Activated naive CD8-positive, alpha-beta T cell treated with anti-CD3 and anti-CD28 coated beads for 36 hours (primary cell): ENCODE measurements around the gene CAPN1. TPM values are rescaled to one million over a fixed set of nuclear protein-coding genes. Genes with fewer than 3 reads are reported as not detected.

ENCODE experiments used
- DNase-seq: peaks from one replicate; pipeline ENCODE4 v3.0.0; 2021
- H3K27ac Mint-ChIP-seq: one replicate; pipeline ENCODE4 v1.8.0; 2022; ENCODE audit warnings: mild to moderate bottlenecking, moderate library complexity, mixed read lengths
- H3K27me3 Mint-ChIP-seq: one replicate; pipeline ENCODE4 v1.8.0; 2022; ENCODE audit warnings: mild to moderate bottlenecking, mixed read lengths
- H3K36me3 Mint-ChIP-seq: one replicate; pipeline ENCODE4 v1.8.0; 2021; ENCODE audit warnings: mild to moderate bottlenecking, mixed read lengths
- H3K4me1 Mint-ChIP-seq: one replicate; pipeline ENCODE4 v1.8.0; 2021; ENCODE audit warnings: mixed read lengths
- H3K4me3 Mint-ChIP-seq: one replicate; pipeline ENCODE4 v1.8.0; 2022; ENCODE audit warnings: mild to moderate bottlenecking, moderate library complexity, mixed read lengths
- H3K9me3 Mint-ChIP-seq: one replicate; pipeline ENCODE4 v1.8.0; 2022; ENCODE audit warnings: mixed read lengths
- total RNA-seq, 2 experiments: library from RNA; stranded (reverse); gene quantifications; one replicate each; pipeline ENCODE4 v1.2.3, GENCODE V29; 2021

The CAPN1 gene
- total RNA-seq, 2 experiments from 2014 or later: 57.9 to 66.7 TPM

- Mint-ChIP-seq H3K27me3 (peaks cover 7% of the 10 kb centered on the region), H3K9me3 (no peaks in the 10 kb centered on the region), H3K4me1 (peaks cover 5% of the 10 kb centered on the region), H3K27ac (no peak overlapping the region), H3K4me3 (no peak overlapping the region), H3K36me3 (no peaks in the 10 kb centered on the region)
- DNase-seq: peak; percentile 32
These were observed 31.0 kb upstream of the CAPN1 start for GRCh38 chr11:65150509-65151299.

GRCh38 chr11:65151331-65151899 lies 30.3 kb upstream of the CAPN1 start:
- H3K27ac Mint-ChIP-seq: peak overlapping the region; percentile 58
- H3K27me3 Mint-ChIP-seq: peaks cover 7% of the 10 kb centered on the region
- H3K9me3 Mint-ChIP-seq: no peaks in the 10 kb centered on the region
- no peak overlapping the region for H3K4me3 Mint-ChIP-seq
- H3K4me1 Mint-ChIP-seq: peaks cover 5% of the 10 kb centered on the region
- H3K36me3 Mint-ChIP-seq: no peaks in the 10 kb centered on the region
- DNase-seq: no peak

DNA sequence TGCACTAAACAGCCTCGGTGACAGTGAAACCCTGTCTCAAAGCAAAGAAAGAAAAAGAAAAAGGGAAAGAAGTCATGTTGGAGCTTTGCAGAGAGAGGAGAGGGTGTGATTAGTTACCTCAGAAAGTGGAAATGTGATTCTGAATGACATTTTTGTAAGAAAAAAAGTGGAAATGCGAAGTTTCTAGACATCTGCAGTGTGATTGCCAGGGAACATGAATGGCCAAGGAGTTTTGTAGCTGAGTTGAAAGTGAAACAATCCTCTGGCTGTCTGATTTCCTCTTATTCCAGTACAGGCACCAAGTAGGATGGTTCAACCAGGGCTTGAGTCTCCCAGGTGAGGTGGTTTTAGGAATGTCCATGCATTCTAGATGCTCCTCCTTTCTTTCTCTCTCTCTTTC lies 29.6 kb upstream of the CAPN1 start:
- DNase-seq: no peak
- H3K27ac Mint-ChIP-seq: peak overlapping the region; percentile 23
- H3K27me3 Mint-ChIP-seq: peaks cover 7% of the 10 kb centered on the region
- H3K4me1 Mint-ChIP-seq: peaks cover 5% of the 10 kb centered on the region
- H3K4me3 Mint-ChIP-seq: no peak overlapping the region
- no peaks in the 10 kb centered on the region for H3K36me3 Mint-ChIP-seq
- H3K9me3 Mint-ChIP-seq: no peaks in the 10 kb centered on the region

- Mint-ChIP-seq H3K27me3 (peaks cover 7% of the 10 kb centered on the region), H3K27ac (no peak overlapping the region), H3K36me3 (no peaks in the 10 kb centered on the region), H3K4me1 (no peaks in the 10 kb centered on the region), H3K4me3 (no peak overlapping the region), H3K9me3 (no peaks in the 10 kb centered on the region)
- DNase-seq: no peak
These were observed 25.5 kb upstream of the CAPN1 start for GRCh38 chr11:65156256-65156655.

- Mint-ChIP-seq H3K36me3 (no peaks in the 10 kb centered on the region), H3K9me3 (no peaks in the 10 kb centered on the region), H3K4me1 (no peaks in the 10 kb centered on the region), H3K27me3 (peaks cover 7% of the 10 kb centered on the region), H3K4me3 (no peak overlapping the region), H3K27ac (no peak overlapping the region)
- no peak for DNase-seq
These were observed 24.8 kb upstream of the CAPN1 start for GRCh38 chr11:65156926-65157325.

GRCh38 chr11:65157336-65157735 lies 24.4 kb upstream of the CAPN1 start:
- no peaks in the 10 kb centered on the region for H3K36me3 Mint-ChIP-seq
- no peak for DNase-seq
- no peak overlapping the region for H3K4me3 Mint-ChIP-seq
- no peak overlapping the region for H3K27ac Mint-ChIP-seq
- peaks cover 7% of the 10 kb centered on the region for H3K27me3 Mint-ChIP-seq
- H3K9me3 Mint-ChIP-seq: no peaks in the 10 kb centered on the region
- H3K4me1 Mint-ChIP-seq: no peaks in the 10 kb centered on the region

GRCh38 chr11:65159012-65159411 lies 22.7 kb upstream of the CAPN1 start:
- DNase-seq: no peak
- no peaks in the 10 kb centered on the region for H3K9me3 Mint-ChIP-seq
- H3K4me1 Mint-ChIP-seq: no peaks in the 10 kb centered on the region
- H3K4me3 Mint-ChIP-seq: no peak overlapping the region
- no peak overlapping the region for H3K27ac Mint-ChIP-seq
- no peaks in the 10 kb centered on the region for H3K27me3 Mint-ChIP-seq
- H3K36me3 Mint-ChIP-seq: no peaks in the 10 kb centered on the region

DNA sequence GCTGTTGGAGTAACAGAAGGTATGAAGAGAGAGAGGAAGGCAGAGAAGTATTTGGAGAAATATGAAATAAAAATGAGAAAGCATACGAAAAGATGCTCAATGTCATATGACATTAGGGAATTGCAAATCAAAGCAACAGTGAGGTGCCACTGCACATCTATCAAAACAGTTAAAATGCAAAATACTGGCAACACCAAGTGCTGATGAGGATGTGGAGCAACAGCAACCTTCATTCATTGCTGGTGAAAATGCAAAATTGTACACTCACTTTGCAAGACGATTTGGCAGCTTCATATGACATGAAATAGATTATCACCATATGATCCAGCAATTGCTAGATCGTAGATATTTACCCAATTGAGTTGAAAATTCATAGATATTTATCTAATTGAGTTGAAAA lies 21.1 kb upstream of the CAPN1 start:
- Mint-ChIP-seq H3K27me3 (no peaks in the 10 kb centered on the region), H3K9me3 (no peaks in the 10 kb centered on the region), H3K4me3 (no peak overlapping the region), H3K27ac (no peak overlapping the region), H3K4me1 (no peaks in the 10 kb centered on the region), H3K36me3 (no peaks in the 10 kb centered on the region)
- DNase-seq: no peak

DNA sequence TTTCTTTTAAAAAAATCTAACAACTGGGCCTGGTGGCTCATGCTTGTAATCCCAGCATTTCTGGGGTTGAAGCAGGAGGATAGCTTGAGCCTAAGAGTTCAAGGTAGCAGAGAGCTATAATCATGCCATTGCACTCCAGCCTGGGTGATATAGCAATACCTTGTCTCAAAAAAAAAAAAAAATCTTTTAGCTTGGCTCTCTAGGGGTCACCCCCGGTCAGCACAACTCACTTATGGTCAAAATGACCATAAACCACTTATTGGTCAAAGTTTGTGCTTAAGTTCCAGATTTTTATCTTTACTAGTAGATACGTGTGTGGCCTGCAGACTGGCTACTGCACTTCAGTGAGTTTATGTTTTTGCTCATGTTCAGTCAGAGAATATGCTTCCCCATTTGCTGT lies 18.0 kb upstream of the CAPN1 start:
- no peaks in the 10 kb centered on the region for H3K27me3 Mint-ChIP-seq
- H3K36me3 Mint-ChIP-seq: no peaks in the 10 kb centered on the region
- DNase-seq: no peak
- no peaks in the 10 kb centered on the region for H3K9me3 Mint-ChIP-seq
- no peaks in the 10 kb centered on the region for H3K4me1 Mint-ChIP-seq
- H3K27ac Mint-ChIP-seq: no peak overlapping the region
- H3K4me3 Mint-ChIP-seq: no peak overlapping the region

- Mint-ChIP-seq H3K36me3 (no peaks in the 10 kb centered on the region), H3K9me3 (no peaks in the 10 kb centered on the region), H3K4me1 (peaks cover 4% of the 10 kb centered on the region), H3K27ac (no peak overlapping the region), H3K4me3 (no peak overlapping the region), H3K27me3 (no peaks in the 10 kb centered on the region)
- DNase-seq: no peak
These were observed 16.1 kb upstream of the CAPN1 start for GRCh38 chr11:65165410-65166317.

GRCh38 chr11:65166893-65167292 lies 14.8 kb upstream of the CAPN1 start:
- no peak overlapping the region for H3K27ac Mint-ChIP-seq
- H3K36me3 Mint-ChIP-seq: no peaks in the 10 kb centered on the region
- H3K4me3 Mint-ChIP-seq: no peak overlapping the region
- no peaks in the 10 kb centered on the region for H3K27me3 Mint-ChIP-seq
- peaks cover 4% of the 10 kb centered on the region for H3K4me1 Mint-ChIP-seq
- no peak for DNase-seq
- H3K9me3 Mint-ChIP-seq: no peaks in the 10 kb centered on the region

- Mint-ChIP-seq H3K4me1 (peaks cover 4% of the 10 kb centered on the region), H3K27me3 (no peaks in the 10 kb centered on the region)
These were observed 14.1 kb upstream of the CAPN1 start for GRCh38 chr11:65167656-65168055.

GRCh38 chr11:65169164-65169641 lies 12.5 kb upstream of the CAPN1 start:
- peaks cover 4% of the 10 kb centered on the region for H3K4me1 Mint-ChIP-seq

More at GRCh38 chr11:65167656-65168055, 14.1 kb upstream of the CAPN1 start:
- no peak for DNase-seq
- Mint-ChIP-seq H3K27ac (no peak overlapping the region), H3K9me3 (no peaks in the 10 kb centered on the region), H3K36me3 (no peaks in the 10 kb centered on the region), H3K4me3 (no peak overlapping the region)

DNA sequence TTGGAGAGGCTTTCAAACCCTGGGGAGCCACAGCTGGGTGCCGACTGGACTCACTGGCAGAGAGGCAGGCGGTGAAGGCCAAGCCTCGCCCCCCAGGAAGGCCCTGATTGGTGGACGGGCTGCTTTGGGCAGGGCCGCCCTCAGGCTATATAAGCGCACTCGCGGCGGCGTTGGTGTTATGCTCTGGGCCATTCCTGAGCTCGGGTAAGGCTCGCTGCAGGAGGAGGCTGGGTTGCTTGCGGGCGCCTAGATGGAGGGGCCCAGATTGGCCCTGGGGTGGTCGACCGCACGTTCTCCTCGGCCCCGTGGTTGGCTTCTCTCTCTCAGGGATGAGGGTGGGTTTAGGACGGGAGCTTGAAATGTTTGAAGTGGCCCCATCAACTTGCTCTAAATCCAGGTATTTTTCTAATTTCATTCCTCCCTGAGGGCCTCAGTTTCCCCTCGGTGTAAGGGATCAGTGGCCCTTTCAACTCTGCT lies 11.6 kb upstream of the CAPN1 start, which contains the start of gene SPDYC:
Gene SPDYC, plus strand, starts transcription at position 176 of the 477 bp plus-strand sequence. CDS start 1,125 bp downstream, outside the sequence.
- Mint-ChIP-seq H3K36me3 (no peaks in the 10 kb centered on the region), H3K9me3 (no peaks in the 10 kb centered on the region), H3K27me3 (no peaks in the 10 kb centered on the region), H3K4me1 (peaks cover 4% of the 10 kb centered on the region), H3K27ac (peak within 1 kb of the TSS; percentile 2), H3K4me3 (no peak within 1 kb of the TSS)
- no peak for DNase-seq

More at GRCh38 chr11:65169164-65169641, 12.5 kb upstream of the CAPN1 start:
- Mint-ChIP-seq H3K4me3 (no peak overlapping the region), H3K27me3 (no peaks in the 10 kb centered on the region), H3K27ac (peak overlapping the region; percentile 2), H3K36me3 (no peaks in the 10 kb centered on the region), H3K9me3 (no peaks in the 10 kb centered on the region)
- no peak for DNase-seq

- Mint-ChIP-seq H3K9me3 (no peaks in the 10 kb centered on the region), H3K4me1 (peaks cover 4% of the 10 kb centered on the region), H3K4me3 (no peak overlapping the region), H3K27me3 (no peaks in the 10 kb centered on the region), H3K27ac (no peak overlapping the region), H3K36me3 (no peaks in the 10 kb centered on the region)
- no peak for DNase-seq
These were observed 9.1 kb upstream of the CAPN1 start for GRCh38 chr11:65172600-65172999.
